T-helper 1 cell treated with Interleukin-12 subunit alpha and Interleukin-12 subunit beta and Interleukin-4 antibody, amounts not matched to agents 30 ng/mL and 1 ng/mL, for 36 hours (primary cell): Measurements from ENCODE around the gene TPBG. TPM values are rescaled to one million over a fixed set of nuclear protein-coding genes. Genes with fewer than 3 reads are reported as not detected.

Experiments used
- intact Hi-C: fragments of 100-400 bp; cut with micrococcal nuclease; formaldehyde crosslinking; loops from one replicate; pipeline ENCODE4 v1.15.1; 2024
- total RNA-seq: library from RNA; stranded (reverse); gene quantifications from 2 replicates; pipeline ENCODE4 v1.2.3, GENCODE V29; 2022

Gene TPBG
- 0.05 TPM in 1 of 2 replicates, not detected in the other for total RNA-seq

- intact Hi-C loops = loop anchor here (10.0 kb wide), 1 partner anchor 691 kb away; no protein-coding TSS in a partner anchor
Observed at GRCh38 chr6:82363428-82364086, at the start of gene TPBG. Gene TPBG (plus strand): TSS chr6:82363817. CDS start chr6:82364962, 1,145 bp downstream.

GRCh38 chr6:82322386-82322785 is 41.2 kb upstream of the TPBG start:
- intact Hi-C loops = no loop called here

- intact Hi-C loops = no loop called here
Observed at GRCh38 chr6:82329766-82330165, 33.9 kb upstream of the TPBG start.

- intact Hi-C loops = no loop called here
Observed at GRCh38 chr6:82330171-82330804, 33.3 kb upstream of the TPBG start.

GRCh38 chr6:82331031-82331773 is 32.4 kb upstream of the TPBG start:
- intact Hi-C loops = no loop called here

GRCh38 chr6:82333781-82334180 is 29.8 kb upstream of the TPBG start:
- intact Hi-C loops = no loop called here

- intact Hi-C loops = no loop called here
Observed at GRCh38 chr6:82337688-82338257, 25.8 kb upstream of the TPBG start.

GRCh38 chr6:82348130-82348529 is 15.5 kb upstream of the TPBG start:
- intact Hi-C loops = no loop called here

- intact Hi-C loops = no loop called here
Observed at GRCh38 chr6:82353848-82354247, 9.8 kb upstream of the TPBG start.

GRCh38 chr6:82360552-82360951 is 3.1 kb upstream of the TPBG start:
- intact Hi-C loops = loop anchor here (10.0 kb wide), 1 partner anchor 694 kb away; no protein-coding TSS in a partner anchor

GRCh38 chr6:82361631-82362030 is 2.0 kb upstream of the TPBG start:
- intact Hi-C loops = loop anchor here (10.0 kb wide), 1 partner anchor 693 kb away; no protein-coding TSS in a partner anchor

GRCh38 chr6:82362144-82362543 is 1.5 kb upstream of the TPBG start:
- intact Hi-C loops = loop anchor here (10.0 kb wide), 1 partner anchor 693 kb away; no protein-coding TSS in a partner anchor

- intact Hi-C loops = loop anchor here (10.0 kb wide), 1 partner anchor 692 kb away; no protein-coding TSS in a partner anchor
Observed at GRCh38 chr6:82362878-82363427, 664 bp upstream of the TPBG start.

- intact Hi-C loops = loop anchor here (10.0 kb wide), 1 partner anchor 690 kb away; no protein-coding TSS in a partner anchor
Observed at GRCh38 chr6:82364087-82365015, 734 bp downstream of the TPBG start.

- intact Hi-C loops = loop anchor here (10.0 kb wide), 1 partner anchor 690 kb away; no protein-coding TSS in a partner anchor
Observed at GRCh38 chr6:82365016-82365795, 1.6 kb downstream of the TPBG start.

- intact Hi-C loops = loop anchor here (10.0 kb wide), 1 partner anchor 687 kb away; no protein-coding TSS in a partner anchor
Observed at GRCh38 chr6:82367704-82368103, 4.1 kb downstream of the TPBG start.

- intact Hi-C loops = no loop called here
Observed at GRCh38 chr6:82370788-82371187, 7.2 kb downstream of the TPBG start.

- intact Hi-C loops = no loop called here
Observed at GRCh38 chr6:82371799-82372546, 8.4 kb downstream of the TPBG start.
